Astrocyte of the spinal cord (primary cell): ENCODE data around the gene ZBTB21.

Source experiments
- DNase-seq: peaks from one replicate; pipeline ENCODE4 v3.0.0; 2011; ENCODE audit warnings: low read depth, low spot score
- H3K4me3 ChIP-seq: 2 replicates; pipeline ENCODE4 v1.5.1; 2011; ENCODE audit warnings: low read depth, mild to moderate bottlenecking, low read length, moderate library complexity
- in situ Hi-C: cut with HindIII; loops from 2 replicates; pipeline ENCODE4 v1.10.0; 2017; ENCODE audit warnings: low sequenced_read_pairs
- TF ChIP-seq, protein P1 (sequence below): IDR thresholded peaks from 2 replicates; pipeline ENCODE4 v1.5.1; 2012; ENCODE audit warnings: low read depth, mild to moderate bottlenecking, low read length, inconsistent platforms

Gene ZBTB21

DNA sequence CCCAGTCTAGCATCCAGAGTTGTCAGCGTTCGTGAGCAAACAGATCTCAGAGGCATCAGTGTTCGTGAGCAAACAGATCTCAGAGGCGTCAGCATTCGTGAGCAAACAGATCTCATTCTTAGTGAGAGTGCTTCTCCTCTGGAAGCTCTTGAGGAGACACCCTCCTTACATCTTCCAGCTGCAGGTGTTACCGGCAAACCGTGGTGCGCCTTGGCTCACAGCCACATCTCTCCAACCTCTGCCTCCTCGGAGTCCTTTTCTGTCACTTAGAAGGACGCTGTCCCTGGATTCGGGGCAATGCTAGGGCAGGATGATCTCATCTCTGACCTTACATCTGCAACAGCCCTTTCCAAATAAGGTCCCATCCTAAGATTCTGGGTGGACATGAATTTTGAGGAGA, 46.3 kb upstream of the ZBTB21 start:
- in situ Hi-C loops = no loop called here
- no peak for DNase-seq
- TF ChIP-seq, protein P1, sequence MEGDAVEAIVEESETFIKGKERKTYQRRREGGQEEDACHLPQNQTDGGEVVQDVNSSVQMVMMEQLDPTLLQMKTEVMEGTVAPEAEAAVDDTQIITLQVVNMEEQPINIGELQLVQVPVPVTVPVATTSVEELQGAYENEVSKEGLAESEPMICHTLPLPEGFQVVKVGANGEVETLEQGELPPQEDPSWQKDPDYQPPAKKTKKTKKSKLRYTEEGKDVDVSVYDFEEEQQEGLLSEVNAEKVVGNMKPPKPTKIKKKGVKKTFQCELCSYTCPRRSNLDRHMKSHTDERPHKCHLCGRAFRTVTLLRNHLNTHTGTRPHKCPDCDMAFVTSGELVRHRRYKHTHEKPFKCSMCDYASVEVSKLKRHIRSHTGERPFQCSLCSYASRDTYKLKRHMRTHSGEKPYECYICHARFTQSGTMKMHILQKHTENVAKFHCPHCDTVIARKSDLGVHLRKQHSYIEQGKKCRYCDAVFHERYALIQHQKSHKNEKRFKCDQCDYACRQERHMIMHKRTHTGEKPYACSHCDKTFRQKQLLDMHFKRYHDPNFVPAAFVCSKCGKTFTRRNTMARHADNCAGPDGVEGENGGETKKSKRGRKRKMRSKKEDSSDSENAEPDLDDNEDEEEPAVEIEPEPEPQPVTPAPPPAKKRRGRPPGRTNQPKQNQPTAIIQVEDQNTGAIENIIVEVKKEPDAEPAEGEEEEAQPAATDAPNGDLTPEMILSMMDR = no peak
- no peak overlapping the region for H3K4me3 ChIP-seq

DNA sequence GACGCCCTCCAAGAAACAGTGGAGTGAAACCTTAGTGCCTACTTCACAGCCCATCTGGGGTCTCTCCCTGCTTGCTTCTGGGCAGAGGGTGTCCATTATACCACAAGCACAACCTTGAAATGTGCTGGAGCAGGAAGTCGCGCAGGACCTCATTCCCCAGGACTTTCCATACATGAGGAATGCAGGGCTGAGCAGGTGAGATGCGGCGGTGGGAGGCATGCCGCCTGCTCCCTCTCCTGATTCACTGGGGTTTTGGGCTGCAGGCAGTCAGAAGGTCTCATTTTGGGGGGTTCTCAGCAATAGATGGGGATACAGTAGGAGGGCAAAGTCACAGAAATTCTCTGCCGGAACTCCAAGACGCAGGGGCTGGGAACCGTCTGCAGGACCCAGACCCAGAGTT, 45.3 kb upstream of the ZBTB21 start:
- TF ChIP-seq, protein P1 = no peak
- H3K4me3 ChIP-seq = no peak overlapping the region
- in situ Hi-C loops = no loop called here
- no peak for DNase-seq

DNA sequence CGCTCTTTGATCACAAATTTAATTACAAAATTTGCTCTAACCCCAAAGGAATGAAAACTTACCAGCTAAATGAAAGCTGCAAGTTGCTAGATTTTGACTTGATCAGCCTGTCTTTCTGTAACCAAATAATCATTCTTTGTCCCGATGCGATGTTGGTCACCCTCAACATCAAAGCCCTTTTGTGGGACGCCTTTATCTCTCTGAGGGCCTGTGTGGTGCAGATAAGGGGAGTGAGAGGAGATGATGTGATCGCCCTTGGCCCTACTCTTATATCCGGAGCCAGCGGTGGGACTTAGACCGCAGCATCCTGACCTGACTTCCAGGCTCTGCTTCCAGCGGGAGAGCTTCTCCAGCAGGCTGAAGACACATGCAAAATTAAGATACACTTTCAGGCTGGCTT, 41.6 kb upstream of the ZBTB21 start:
- DNase-seq = no peak
- H3K4me3 ChIP-seq = no peak overlapping the region

DNA sequence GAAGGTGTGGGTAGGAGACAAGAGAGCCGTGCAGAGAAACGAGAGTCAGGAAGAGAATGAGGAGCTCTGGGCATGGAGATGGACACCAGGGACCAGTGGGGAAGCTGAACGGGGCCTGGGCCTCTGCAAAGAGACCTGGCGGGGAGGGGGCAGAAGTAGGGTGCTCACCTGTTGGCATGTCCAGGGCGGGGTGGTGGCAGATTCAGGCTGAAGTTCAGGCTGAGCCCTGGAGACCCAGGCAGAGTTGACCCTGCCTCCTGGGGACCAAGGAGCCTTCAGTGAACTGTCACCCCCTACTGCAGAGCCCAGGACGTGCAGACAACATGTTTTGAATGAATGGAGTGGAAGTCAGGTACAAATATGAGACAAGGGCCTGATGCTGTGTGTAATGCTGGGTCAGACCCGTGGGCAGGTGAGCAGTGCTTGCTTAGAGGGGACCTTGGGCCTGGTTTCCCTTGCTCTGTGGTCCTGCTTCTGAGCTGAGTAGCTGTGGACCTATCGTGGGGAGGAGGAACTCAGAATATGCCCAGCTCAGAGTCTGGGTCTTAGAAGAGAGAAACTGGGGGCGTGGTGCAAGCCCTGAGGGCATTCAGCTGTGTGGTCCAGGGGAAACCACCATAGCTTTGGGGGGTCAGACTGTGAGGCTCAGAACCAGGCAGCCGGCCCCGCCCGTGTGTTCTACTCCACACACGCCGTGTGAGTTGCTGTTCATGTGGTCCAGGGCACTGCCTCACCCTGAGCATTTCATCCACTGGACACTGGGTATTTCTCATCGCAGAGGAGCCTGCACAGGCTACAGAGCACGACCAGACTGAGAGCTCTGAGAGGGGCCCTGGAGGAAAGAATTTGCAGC, 39.6 kb upstream of the ZBTB21 start:
- DNase-seq = no peak
- H3K4me3 ChIP-seq = no peak overlapping the region
- TF ChIP-seq, protein P1 = no peak
- in situ Hi-C loops = no loop called here

More for the DNA sequence above, 41.6 kb upstream of the ZBTB21 start:
- in situ Hi-C loops = no loop called here
- TF ChIP-seq, protein P1 = no peak

DNA sequence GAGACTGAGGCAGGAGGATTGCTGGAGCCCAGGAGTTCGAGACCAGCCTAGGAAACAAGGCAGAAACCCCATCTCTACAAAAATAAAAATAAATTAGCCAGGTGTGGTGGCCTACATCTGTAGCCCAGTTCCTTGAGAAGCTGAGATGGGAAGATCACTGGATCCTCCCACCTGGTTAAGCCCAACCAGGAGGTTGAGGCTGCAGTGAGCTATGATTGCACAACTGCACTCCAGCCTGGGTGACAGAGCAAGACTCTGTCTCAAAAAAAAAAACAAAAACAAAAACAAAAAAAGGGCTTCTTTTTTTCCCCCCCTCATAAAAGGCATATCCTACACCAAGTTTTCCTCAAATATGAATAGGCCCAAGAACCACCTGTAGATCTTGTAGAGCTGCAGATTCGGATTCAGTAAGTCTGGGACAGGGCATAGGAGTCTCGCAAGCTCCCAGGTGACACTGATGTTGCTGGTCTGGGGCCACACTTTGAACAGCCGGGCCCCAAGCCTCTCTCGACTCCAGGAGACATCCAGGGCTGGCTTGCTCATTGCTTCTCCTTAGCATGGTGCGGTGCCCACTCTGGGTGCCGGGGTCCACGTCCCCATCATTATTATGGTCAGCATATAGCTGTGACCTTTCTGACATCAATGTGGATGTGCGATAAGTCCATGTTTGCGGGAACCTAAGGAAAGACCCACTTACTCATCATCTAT, 38.9 kb upstream of the ZBTB21 start:
- H3K4me3 ChIP-seq = no peak overlapping the region
- in situ Hi-C loops = no loop called here
- DNase-seq = no peak
- TF ChIP-seq, protein P1 = no peak

DNA sequence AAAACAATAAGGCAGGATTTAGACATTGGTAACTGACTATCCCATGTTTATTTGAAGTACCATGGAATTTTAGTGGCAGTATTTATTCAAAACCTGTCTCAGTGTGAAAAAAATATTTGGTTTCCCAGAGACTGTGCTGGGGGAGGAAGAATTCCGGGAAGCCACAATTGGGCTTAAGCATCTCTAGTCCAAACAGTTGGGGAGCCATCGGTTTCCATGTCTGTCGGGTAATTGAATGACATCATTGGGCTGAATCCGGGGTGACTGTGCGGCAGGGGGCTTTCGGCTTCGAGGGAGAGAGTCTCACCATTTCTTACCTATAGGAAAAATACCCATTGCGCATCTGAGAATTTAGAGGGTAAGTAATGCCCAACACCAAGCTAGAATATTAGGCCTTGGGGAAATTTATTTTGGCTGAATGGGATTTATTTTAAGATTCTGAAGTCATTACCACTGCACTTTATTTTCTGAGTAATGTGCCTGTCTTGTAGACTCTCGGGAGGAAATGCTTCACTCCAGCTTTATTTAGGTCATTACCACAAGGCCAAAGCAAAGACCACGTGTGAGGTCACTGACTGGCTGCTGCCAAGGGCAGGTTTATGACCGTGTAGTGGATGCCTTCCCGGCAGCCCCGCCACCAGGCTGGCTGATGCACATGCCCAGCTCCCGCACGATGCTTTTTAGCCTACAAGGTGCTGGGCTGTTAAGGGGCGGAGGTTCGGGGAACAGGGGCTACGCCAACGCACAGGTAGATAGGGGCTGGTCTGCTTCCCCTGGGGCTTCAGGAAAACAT, 37.9 kb upstream of the ZBTB21 start:
- in situ Hi-C loops = no loop called here
- no peak overlapping the region for H3K4me3 ChIP-seq
- peak; percentile 98 for DNase-seq
- TF ChIP-seq, protein P1 = peak; percentile 15
